Measurements from ENCODE around the gene DNAJB6. TPM values are rescaled to one million over a fixed set of nuclear protein-coding genes. Genes with fewer than 3 reads are reported as not detected.

The DNAJB6 gene
- total RNA-seq, 2 donors from 2014 or later, result 126 to 174 TPM

- Histone ChIP-seq H3K9me3 (ENCODE audit: control insufficient read depth, low read length) (peaks cover 21% of the 10 kb centered on the region), H3K9ac (ENCODE audit: extremely low read depth, low read length, poor library complexity, severe bottlenecking) (no peak overlapping the region), H3K4me1 (ENCODE audit: control insufficient read depth, insufficient read depth, low read length) (no peaks in the 10 kb centered on the region), H3K27me3 (ENCODE audit: control insufficient read depth, insufficient read depth, low read length, poor library complexity, severe bottlenecking) (no peaks in the 10 kb centered on the region), H3K27ac (ENCODE audit: low read depth, low read length) (no peak overlapping the region), H3K4me3 (ENCODE audit: low read length) (no peak overlapping the region), H3K36me3 (ENCODE audit: control insufficient read depth, insufficient read depth, low read length) (no peaks in the 10 kb centered on the region)
- Mint-ChIP-seq H3K27ac (no peak overlapping the region), H3K4me3 (no peak overlapping the region), H3K36me3 (ENCODE audit: low read depth) (no peaks in the 10 kb centered on the region), H3K27me3 (ENCODE audit: insufficient read depth) (peaks cover 5% of the 10 kb centered on the region), H3K4me1 (peaks cover 7% of the 10 kb centered on the region), H3K9me3 (peaks cover 6% of the 10 kb centered on the region)
- no peak for DNase-seq
- no peak for TF ChIP-seq CTCF (conservative IDR thresholded peaks at IDR 0.05)
- WGBS, 2 experiments (ENCODE audit: insufficient coverage in 1 of 2, insufficient read length in 1 of 2), result 92 to 94% methylated on average over 7 to 11 of the region's 11 CpGs
Measured at GRCh38 chr7:157460721-157461120, 123.9 kb downstream of the DNAJB6 start.

GRCh38 chr7:157461573-157462418 is 125.0 kb downstream of the DNAJB6 start:
- H3K36me3 ChIP-seq (ENCODE audit: control insufficient read depth, insufficient read depth, low read length), result no peaks in the 10 kb centered on the region
- Mint-ChIP-seq H3K9me3 (no peaks in the 10 kb centered on the region), H3K27me3 (ENCODE audit: insufficient read depth) (peaks cover 3% of the 10 kb centered on the region), H3K36me3 (ENCODE audit: low read depth) (no peaks in the 10 kb centered on the region), H3K4me3 (no peak overlapping the region), H3K4me1 (peaks cover 7% of the 10 kb centered on the region), H3K27ac (no peak overlapping the region)
- no peaks in the 10 kb centered on the region for H3K27me3 ChIP-seq (ENCODE audit: control insufficient read depth, insufficient read depth, low read length, poor library complexity, severe bottlenecking)
- H3K9ac ChIP-seq (ENCODE audit: extremely low read depth, low read length, poor library complexity, severe bottlenecking), result no peak overlapping the region
- no peak overlapping the region for H3K4me3 ChIP-seq (ENCODE audit: low read length)
- H3K9me3 ChIP-seq (ENCODE audit: control insufficient read depth, low read length), result peaks cover 11% of the 10 kb centered on the region
- H3K4me1 ChIP-seq (ENCODE audit: control insufficient read depth, insufficient read depth, low read length), result no peaks in the 10 kb centered on the region
- WGBS, 2 experiments (ENCODE audit: insufficient coverage in 1 of 2, insufficient read length in 1 of 2), result 52 to 61% methylated on average over 4 to 11 of the region's 12 CpGs
- DNase-seq, result no peak
- TF ChIP-seq CTCF (conservative IDR thresholded peaks at IDR 0.05), result no peak
- no peak overlapping the region for H3K27ac ChIP-seq (ENCODE audit: low read depth, low read length)

DNA sequence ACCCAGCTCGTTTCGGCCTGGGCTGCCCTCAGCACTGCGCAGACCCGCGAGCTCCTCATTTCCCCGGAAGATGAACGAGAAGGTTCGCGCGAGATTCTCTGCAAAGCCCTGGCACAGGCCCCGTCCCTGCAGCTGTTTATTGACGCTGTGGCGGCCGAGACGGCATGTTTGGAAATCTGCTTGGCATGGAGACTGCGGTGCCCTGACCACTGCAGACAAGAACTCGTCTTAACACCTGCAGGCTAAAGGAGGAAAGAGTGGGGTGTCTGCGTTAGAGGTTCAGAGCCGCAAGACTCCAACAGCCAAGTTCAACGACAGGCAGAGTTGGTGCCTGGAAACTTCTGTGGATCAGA is 125.6 kb downstream of the DNAJB6 start:
- WGBS, 2 experiments (ENCODE audit: insufficient coverage in 1 of 2, insufficient read length in 1 of 2), result 86 to 92% methylated on average over 13 to 20 of the region's 20 CpGs
- no peak overlapping the region for H3K9ac ChIP-seq (ENCODE audit: extremely low read depth, low read length, poor library complexity, severe bottlenecking)
- no peaks in the 10 kb centered on the region for H3K36me3 ChIP-seq (ENCODE audit: control insufficient read depth, insufficient read depth, low read length)
- Mint-ChIP-seq H3K4me3 (no peak overlapping the region), H3K27ac (no peak overlapping the region), H3K9me3 (no peaks in the 10 kb centered on the region), H3K27me3 (ENCODE audit: insufficient read depth) (peaks cover 3% of the 10 kb centered on the region), H3K4me1 (peaks cover 7% of the 10 kb centered on the region), H3K36me3 (ENCODE audit: low read depth) (no peaks in the 10 kb centered on the region)
- no peaks in the 10 kb centered on the region for H3K4me1 ChIP-seq (ENCODE audit: control insufficient read depth, insufficient read depth, low read length)
- H3K4me3 ChIP-seq (ENCODE audit: low read length), result no peak overlapping the region
- H3K9me3 ChIP-seq (ENCODE audit: control insufficient read depth, low read length), result peaks cover 5% of the 10 kb centered on the region
- H3K27me3 ChIP-seq (ENCODE audit: control insufficient read depth, insufficient read depth, low read length, poor library complexity, severe bottlenecking), result no peaks in the 10 kb centered on the region
- no peak overlapping the region for H3K27ac ChIP-seq (ENCODE audit: low read depth, low read length)
- TF ChIP-seq CTCF (conservative IDR thresholded peaks at IDR 0.05), result no peak
- no peak for DNase-seq
